K562 (cell line): ENCODE measurements around the gene MADCAM1. TPM values are rescaled to one million over a fixed set of nuclear protein-coding genes. Genes with fewer than 3 reads are reported as not detected.

Experiments used
- FOXK1 ChIP-seq: sonication (generic); formaldehyde crosslinking; IDR thresholded peaks from 2 replicates; pipeline ENCODE4 v1.8.0; 2022; ENCODE audit warnings: missing genetic modification reagents, mild to moderate bottlenecking, borderline replicate concordance
- FOXK2 ChIP-seq, 2 experiments: fragments of 450-650 bp; IDR thresholded peaks in 1 of 2; conservative IDR thresholded peaks in 1 of 2; 2 replicates each; pipeline ENCODE4 v1.6.1; 2016; ENCODE audit warnings: low read depth in 2 of 2, mild to moderate bottlenecking in 1 of 2
- KDM1A ChIP-seq, 2 experiments: fragments of 450-650 bp; IDR thresholded peaks; 2 replicates each; pipeline ENCODE4 v1.6.1; 2016; ENCODE audit warnings: mild to moderate bottlenecking in 2 of 2
- LEF1 ChIP-seq: fragments of 450-650 bp; IDR thresholded peaks from 2 replicates; pipeline ENCODE4 v1.6.1; 2016; ENCODE audit warnings: mild to moderate bottlenecking
- POLR2G ChIP-seq: fragments of 200-400 bp; formaldehyde crosslinking; IDR thresholded peaks from 2 replicates; pipeline ENCODE4 v1.6.1; 2017; ENCODE audit warnings: low read depth, mild to moderate bottlenecking, antibody characterized with exemption, low read length, moderate library complexity
- RB1 ChIP-seq: fragments of 450-650 bp; IDR thresholded peaks from 2 replicates; pipeline ENCODE4 v1.6.1; 2017; ENCODE audit warnings: low read depth, mild to moderate bottlenecking
- RBM39 ChIP-seq: fragments of 200-400 bp; formaldehyde crosslinking; optimal IDR thresholded peaks from 2 replicates; pipeline ENCODE3; 2018; ENCODE audit warnings: low read depth, low read length
- SAFB ChIP-seq: fragments of 200-400 bp; formaldehyde crosslinking; IDR thresholded peaks from 2 replicates; pipeline ENCODE4 v1.6.1; 2017; ENCODE audit warnings: low read depth, low read length, borderline replicate concordance
- SRSF7 ChIP-seq: fragments of 200-400 bp; formaldehyde crosslinking; optimal IDR thresholded peaks from 2 replicates; pipeline ENCODE3; 2017; ENCODE audit warnings: mild to moderate bottlenecking, low read depth, low read length
- TAF15 ChIP-seq: fragments of 200-400 bp; formaldehyde crosslinking; IDR thresholded peaks from 2 replicates; pipeline ENCODE4 v1.6.1; 2017; ENCODE audit warnings: mild to moderate bottlenecking, low read depth, low read length, moderate library complexity
- XRCC5 ChIP-seq: fragments of 200-400 bp; formaldehyde crosslinking; IDR thresholded peaks from 2 replicates; pipeline ENCODE4 v1.6.1; 2017; ENCODE audit warnings: low read depth, mild to moderate bottlenecking, low read length
- ZMIZ1 ChIP-seq, 2 experiments: fragments of 150-350 bp in 1 of 2; IDR thresholded peaks; 2 replicates each; pipeline ENCODE4 v1.6.1; 2012 to 2016; ENCODE audit warnings: low read depth in 2 of 2, low read length in 2 of 2, mild to moderate bottlenecking in 1 of 2, moderate library complexity in 1 of 2
- ZNF124 ChIP-seq: sonication (generic); formaldehyde crosslinking; IDR thresholded peaks from 2 replicates; pipeline ENCODE4 v1.8.1; 2022; ENCODE audit warnings: missing genetic modification reagents
- ZNF668 ChIP-seq: fragments of 250-450 bp; sonication (Bioruptor Pico); IDR thresholded peaks from 2 replicates; pipeline ENCODE4 v1.8.0; 2022; ENCODE audit warnings: mild to moderate bottlenecking, inconsistent platforms
- ZNF717 ChIP-seq: fragments of 250-450 bp; sonication (Bioruptor Pico); IDR thresholded peaks from 2 replicates; pipeline ENCODE4 v1.5.0; 2021
- ZNF740 ChIP-seq, 3 experiments: fragments of 200-800 bp in 1 of 3; sonication (Bioruptor generic) in 1 of 3; sonication (generic) in 1 of 3; formaldehyde crosslinking in 1 of 3; IDR thresholded peaks; 2 replicates each; pipeline versions ENCODE4 v1.6.1 to v1.8.0; 2016 to 2022; ENCODE audit warnings: mild to moderate bottlenecking in 2 of 3, missing compliant biosample characterization in 2 of 3, missing genetic modification characterization in 2 of 3, missing genetic modification reagents in 1 of 3
- polyA plus RNA-seq, 8 experiments: library from polyadenylated mRNA; depleted of rRNA in 4 of 8; stranded (reverse) in 5 of 8; unstranded in 3 of 8; fragments of >200 nt; fragmentation: Nextera tagmentation in 2 of 8; fragmentation: Illumina TruSeq in 1 of 8; extraction: Ambion mirVana in 2 of 8; extraction: Trizol in 1 of 8; gene quantifications; 2 replicates each; pipeline versions ENCODE4 v1.2.1 to v1.2.3, GENCODE V29; 2011 to 2014; ENCODE audit warnings: inconsistent platforms in 1 of 8, missing spikeins in 1 of 8
- total RNA-seq, 7 experiments: library from RNA; depleted of rRNA in 6 of 7; stranded (reverse); fragments of >200 nt in 6 of 7; fragmentation: Illumina TruSeq in 2 of 7; extraction: Trizol in 2 of 7; gene quantifications; 2 replicates each; pipeline versions ENCODE4 v1.2.1 to v1.2.3, GENCODE V29; 2011 to 2021; ENCODE audit warnings: low replicate concordance in 1 of 7
- TF ChIP-seq, protein P1 (sequence below): IDR thresholded peaks from 3 replicates; pipeline ENCODE4 v1.6.1; 2011; ENCODE audit warnings: borderline replicate concordance, mild to moderate bottlenecking; ENCODE audit not compliant: insufficient read length, insufficient read depth
- TF ChIP-seq, protein P2 (sequence below): fragments of 450-650 bp; IDR thresholded peaks from 2 replicates; pipeline ENCODE4 v1.6.1; 2016; ENCODE audit warnings: borderline replicate concordance

The MADCAM1 gene
- total and polyA plus RNA-seq, 9 of the 15 experiments (the other 6 are each of a cell fraction or from before 2014, with no cell fraction given) = 0.09 to 0.36 (median 0.09) TPM; not detected in 6

- 0 out of 2 replicates have a peak, but pooled peaks have one; percentile 8 for TF ChIP-seq RB1
- no peak for TF ChIP-seq RBM39
- no peak for TF ChIP-seq TAF15
- TF ChIP-seq ZMIZ1 (IDR thresholded peaks at IDR 0.05; ENCODE audit: low read depth in 2 of 2, low read length in 2 of 2) = no peak
- TF ChIP-seq, protein P1, sequence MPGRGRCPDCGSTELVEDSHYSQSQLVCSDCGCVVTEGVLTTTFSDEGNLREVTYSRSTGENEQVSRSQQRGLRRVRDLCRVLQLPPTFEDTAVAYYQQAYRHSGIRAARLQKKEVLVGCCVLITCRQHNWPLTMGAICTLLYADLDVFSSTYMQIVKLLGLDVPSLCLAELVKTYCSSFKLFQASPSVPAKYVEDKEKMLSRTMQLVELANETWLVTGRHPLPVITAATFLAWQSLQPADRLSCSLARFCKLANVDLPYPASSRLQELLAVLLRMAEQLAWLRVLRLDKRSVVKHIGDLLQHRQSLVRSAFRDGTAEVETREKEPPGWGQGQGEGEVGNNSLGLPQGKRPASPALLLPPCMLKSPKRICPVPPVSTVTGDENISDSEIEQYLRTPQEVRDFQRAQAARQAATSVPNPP = no peak
- TF ChIP-seq ZNF668 (CRISPR knock-in tag) = no peak
- TF ChIP-seq XRCC5 = no peak
- no peak for TF ChIP-seq SAFB
- TF ChIP-seq ZNF717 = no peak
- TF ChIP-seq LEF1 = no peak
- no peak for TF ChIP-seq FOXK1 (CRISPR knock-in tag)
- TF ChIP-seq POLR2G = peak; percentile 62
- TF ChIP-seq FOXK2 (conservative IDR thresholded peaks at IDR 0.05 in 1 of 2, IDR thresholded peaks at IDR 0.05 in 1 of 2; ENCODE audit: low read depth in 2 of 2) = peak in 1 of 2 experiments; percentile 55; a peak in 2 of 4 replicates
- TF ChIP-seq ZNF124 = no peak
- TF ChIP-seq KDM1A (IDR thresholded peaks at IDR 0.05) = no peak
- no peak for TF ChIP-seq SRSF7
- TF ChIP-seq ZNF740 (CRISPR knock-in tag; IDR thresholded peaks at IDR 0.05) = no peak
- peak in 1 of 2 experiments; percentile 57; a peak in 1 of 4 replicates for TF ChIP-seq ZNF740 (tag; IDR thresholded peaks at IDR 0.05)
- TF ChIP-seq, protein P2, sequence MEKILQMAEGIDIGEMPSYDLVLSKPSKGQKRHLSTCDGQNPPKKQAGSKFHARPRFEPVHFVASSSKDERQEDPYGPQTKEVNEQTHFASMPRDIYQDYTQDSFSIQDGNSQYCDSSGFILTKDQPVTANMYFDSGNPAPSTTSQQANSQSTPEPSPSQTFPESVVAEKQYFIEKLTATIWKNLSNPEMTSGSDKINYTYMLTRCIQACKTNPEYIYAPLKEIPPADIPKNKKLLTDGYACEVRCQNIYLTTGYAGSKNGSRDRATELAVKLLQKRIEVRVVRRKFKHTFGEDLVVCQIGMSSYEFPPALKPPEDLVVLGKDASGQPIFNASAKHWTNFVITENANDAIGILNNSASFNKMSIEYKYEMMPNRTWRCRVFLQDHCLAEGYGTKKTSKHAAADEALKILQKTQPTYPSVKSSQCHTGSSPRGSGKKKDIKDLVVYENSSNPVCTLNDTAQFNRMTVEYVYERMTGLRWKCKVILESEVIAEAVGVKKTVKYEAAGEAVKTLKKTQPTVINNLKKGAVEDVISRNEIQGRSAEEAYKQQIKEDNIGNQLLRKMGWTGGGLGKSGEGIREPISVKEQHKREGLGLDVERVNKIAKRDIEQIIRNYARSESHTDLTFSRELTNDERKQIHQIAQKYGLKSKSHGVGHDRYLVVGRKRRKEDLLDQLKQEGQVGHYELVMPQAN = no peak
Observed at GRCh38 chr19:459724-460511, 36.4 kb upstream of the MADCAM1 start (continued).
